AG04450 (cell line): ENCODE measurements around the gene ZNF536. TPM values are rescaled to one million over a fixed set of nuclear protein-coding genes. Genes with fewer than 3 reads are reported as not detected.

Experiments used
- CTCF ChIA-PET: fragments of 300-600, 350-600 bp; formaldehyde crosslinking; extraction: SDS; loops from one replicate; lab custom pipeline; 2022; ENCODE audit warnings: antibody characterized with exemption, inconsistent platforms; lab: Charles Lee
- POLR2A ChIA-PET: fragments of 350-600 bp; formaldehyde crosslinking; extraction: SDS; loops from one replicate; lab custom pipeline; 2021; ENCODE audit warnings: antibody characterized with exemption, inconsistent platforms; lab: Yijun Ruan, JAX
- DNase-seq: peaks from one replicate; pipeline ENCODE4 v3.0.0-alpha.2; 2011; ENCODE audit warnings: low read depth, low spot score
- H3K27ac ChIP-seq: one replicate; pipeline ENCODE4 v1.5.1; 2012; ENCODE audit warnings: low read depth, low read length, control low read depth
- H3K27me3 ChIP-seq: one replicate; pipeline ENCODE4 v1.6.0; 2012; ENCODE audit warnings: low read length; ENCODE audit not compliant: control insufficient read depth, insufficient read depth
- H3K4me3 ChIP-seq: 2 replicates; pipeline ENCODE4 v1.5.1; 2011; ENCODE audit warnings: mild to moderate bottlenecking, low read depth, low read length, control low read depth
- H3K9me3 ChIP-seq: 2 replicates; pipeline ENCODE4 v1.5.1; 2012; ENCODE audit warnings: low read length; ENCODE audit not compliant: control insufficient read depth, insufficient read depth
- polyA plus RNA-seq: library from polyadenylated mRNA; depleted of rRNA; stranded (reverse); fragments of >200 nt; gene quantifications from 2 replicates; pipeline ENCODE4 v1.2.3, GENCODE V29; 2011
- TF ChIP-seq, protein P1 (sequence below): IDR thresholded peaks from 2 replicates; pipeline ENCODE4 v1.5.1; 2011; ENCODE audit warnings: low read depth, low read length, control low read depth, inconsistent platforms

ZNF536 gene
- polyA plus RNA-seq, 1 experiment: not detected

DNA sequence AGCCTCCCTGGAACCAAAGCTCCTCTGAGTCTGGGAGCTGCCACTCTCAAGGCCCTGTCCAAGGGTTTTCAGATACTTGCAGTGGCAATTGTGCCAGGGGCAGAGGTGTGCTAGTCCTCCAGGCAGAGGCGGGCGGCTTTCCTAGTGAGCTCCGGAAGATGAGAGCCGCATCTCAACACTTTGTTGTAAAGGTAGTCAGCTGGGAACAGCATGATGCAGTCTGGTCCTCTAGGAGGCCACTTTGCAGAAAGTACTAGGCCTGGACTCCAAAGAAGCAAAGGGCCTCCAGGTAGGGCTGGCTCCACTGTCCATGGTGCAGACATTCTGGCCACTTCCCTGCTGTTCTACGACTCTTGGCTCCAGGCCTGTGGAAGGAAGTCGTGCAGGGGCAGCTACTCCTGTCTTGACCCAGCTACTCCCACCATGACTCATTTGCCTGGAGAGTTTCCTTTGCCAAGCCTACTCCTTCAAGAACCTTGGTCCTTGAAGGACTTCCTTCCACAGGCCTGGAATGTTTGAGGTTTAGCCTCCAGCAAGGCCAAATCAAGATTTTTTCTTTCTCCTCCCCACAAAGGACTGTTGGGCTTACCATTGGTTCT, 9.9 kb upstream of the ZNF536 start:
- TF ChIP-seq, protein P1, sequence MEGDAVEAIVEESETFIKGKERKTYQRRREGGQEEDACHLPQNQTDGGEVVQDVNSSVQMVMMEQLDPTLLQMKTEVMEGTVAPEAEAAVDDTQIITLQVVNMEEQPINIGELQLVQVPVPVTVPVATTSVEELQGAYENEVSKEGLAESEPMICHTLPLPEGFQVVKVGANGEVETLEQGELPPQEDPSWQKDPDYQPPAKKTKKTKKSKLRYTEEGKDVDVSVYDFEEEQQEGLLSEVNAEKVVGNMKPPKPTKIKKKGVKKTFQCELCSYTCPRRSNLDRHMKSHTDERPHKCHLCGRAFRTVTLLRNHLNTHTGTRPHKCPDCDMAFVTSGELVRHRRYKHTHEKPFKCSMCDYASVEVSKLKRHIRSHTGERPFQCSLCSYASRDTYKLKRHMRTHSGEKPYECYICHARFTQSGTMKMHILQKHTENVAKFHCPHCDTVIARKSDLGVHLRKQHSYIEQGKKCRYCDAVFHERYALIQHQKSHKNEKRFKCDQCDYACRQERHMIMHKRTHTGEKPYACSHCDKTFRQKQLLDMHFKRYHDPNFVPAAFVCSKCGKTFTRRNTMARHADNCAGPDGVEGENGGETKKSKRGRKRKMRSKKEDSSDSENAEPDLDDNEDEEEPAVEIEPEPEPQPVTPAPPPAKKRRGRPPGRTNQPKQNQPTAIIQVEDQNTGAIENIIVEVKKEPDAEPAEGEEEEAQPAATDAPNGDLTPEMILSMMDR: no peak
- ChIA-PET CTCF (no interaction called here), POLR2A (no interaction called here)
- DNase-seq: no peak
- no peak overlapping the region for H3K27ac ChIP-seq
- H3K9me3 ChIP-seq: peaks cover 70% of the 10 kb centered on the region
- no peak overlapping the region for H3K4me3 ChIP-seq
- H3K27me3 ChIP-seq: no peaks in the 10 kb centered on the region

DNA sequence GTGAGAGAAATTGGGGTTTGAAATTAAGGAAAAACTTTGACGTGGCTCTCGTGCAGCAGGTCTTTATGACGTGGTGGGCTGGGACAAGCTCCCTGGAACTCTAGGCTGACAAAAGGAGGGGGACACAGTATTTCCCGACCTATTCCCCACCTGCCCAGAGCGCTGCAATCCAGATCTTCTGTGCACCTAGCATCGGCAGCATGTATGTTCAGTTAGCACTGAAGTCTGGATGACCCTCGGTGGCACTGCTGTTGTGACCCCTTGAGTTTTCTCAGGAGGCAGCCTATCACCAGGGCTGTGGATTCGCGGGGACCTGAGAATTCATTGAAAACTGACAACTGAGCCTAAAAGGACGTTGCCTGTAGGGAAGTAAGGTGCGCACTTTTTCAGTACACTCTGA, 9.1 kb upstream of the ZNF536 start:
- TF ChIP-seq, protein P1: no peak
- POLR2A ChIA-PET: no interaction called here
- Histone ChIP-seq H3K9me3 (peaks cover 70% of the 10 kb centered on the region), H3K4me3 (no peak overlapping the region), H3K27me3 (no peaks in the 10 kb centered on the region), H3K27ac (no peak overlapping the region)
- CTCF ChIA-PET: no interaction called here
- no peak for DNase-seq

DNA sequence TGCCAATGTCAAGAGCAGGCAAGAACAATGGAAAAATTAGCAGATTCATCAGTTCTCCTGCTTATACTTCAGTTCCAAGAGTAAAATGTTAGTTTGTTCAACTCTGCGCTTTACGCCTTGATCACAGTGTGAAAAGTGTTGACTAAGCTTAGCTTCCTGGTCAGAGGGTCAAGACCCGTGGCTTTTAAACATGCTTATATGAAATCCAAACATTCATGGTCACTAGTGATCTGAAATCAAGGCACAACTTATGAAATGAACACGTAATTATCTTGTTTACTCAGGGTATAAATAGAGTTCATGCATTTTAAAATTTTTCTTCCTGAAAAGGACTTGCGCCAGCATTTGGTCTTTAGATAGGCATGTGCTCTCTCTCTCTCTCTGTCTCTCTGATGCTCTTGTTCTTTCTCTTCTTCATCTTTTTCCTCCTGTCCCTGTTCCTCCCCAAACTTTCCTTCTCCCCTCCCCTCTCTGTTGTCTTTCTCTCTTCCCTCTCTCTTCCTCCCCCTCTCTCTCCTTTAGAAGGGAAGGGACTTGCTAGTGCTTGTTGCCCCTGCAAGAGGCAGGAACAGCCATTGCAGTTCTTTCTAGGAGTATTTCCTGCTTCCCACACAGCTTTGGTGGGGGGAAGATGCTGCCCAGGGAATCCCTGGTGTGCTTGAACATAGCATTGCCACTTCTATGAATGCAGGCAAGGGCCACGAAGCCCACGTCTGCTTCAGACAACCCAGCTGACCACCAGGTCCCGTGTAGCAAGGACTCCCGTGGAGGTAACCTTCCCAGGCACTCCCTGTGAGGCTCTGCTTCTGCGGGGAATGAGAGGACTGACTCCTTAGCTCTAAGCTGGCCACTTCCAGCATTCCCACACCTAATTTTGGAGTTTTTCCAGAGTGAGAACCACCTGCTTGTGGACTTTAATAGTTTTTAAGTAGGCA, 7.1 kb upstream of the ZNF536 start:
- no peak overlapping the region for H3K27ac ChIP-seq
- POLR2A ChIA-PET: no interaction called here
- CTCF ChIA-PET: no interaction called here
- no peak for DNase-seq
- no peak overlapping the region for H3K4me3 ChIP-seq
- TF ChIP-seq, protein P1: no peak
- peaks cover 51% of the 10 kb centered on the region for H3K9me3 ChIP-seq
- H3K27me3 ChIP-seq: no peaks in the 10 kb centered on the region

DNA sequence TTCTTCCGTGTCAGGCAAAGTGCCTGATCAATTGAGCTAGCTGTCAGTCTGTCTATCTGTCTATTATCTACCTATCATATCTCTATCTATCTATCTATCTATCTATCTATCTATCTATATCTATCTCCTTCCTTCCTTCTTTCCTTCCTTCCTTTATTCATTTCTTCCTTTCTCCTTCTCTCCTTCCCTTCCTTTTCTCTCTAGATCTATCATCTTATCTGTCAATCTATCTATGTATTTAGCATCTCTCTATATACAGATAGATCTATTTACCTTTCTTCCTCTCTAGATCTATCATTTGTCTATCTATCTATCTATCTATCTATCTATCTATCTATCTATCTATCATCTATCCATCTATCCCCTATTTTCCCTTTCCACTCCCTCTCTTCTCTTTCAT, 5.9 kb upstream of the ZNF536 start:
- POLR2A ChIA-PET: no interaction called here

More for the DNA sequence above, 5.9 kb upstream of the ZNF536 start:
- H3K4me3 ChIP-seq: no peak overlapping the region
- H3K9me3 ChIP-seq: peaks cover 46% of the 10 kb centered on the region
- DNase-seq: no peak
- CTCF ChIA-PET: no interaction called here
- H3K27ac ChIP-seq: no peak overlapping the region
- H3K27me3 ChIP-seq: no peaks in the 10 kb centered on the region
- TF ChIP-seq, protein P1: no peak
